H9 (cell line): Measurements from ENCODE around the gene DNAJC15. TPM values are rescaled to one million over a fixed set of nuclear protein-coding genes. Genes with fewer than 3 reads are reported as not detected.

ENCODE experiments used
- DNase-seq: peaks from one replicate; pipeline ENCODE4 v3.0.0-alpha.2; 2017
- H2AFZ ChIP-seq: one replicate; pipeline ENCODE4 v1.6.1; 2013; ENCODE audit warnings: mild to moderate bottlenecking, low read length, control low read depth, moderate library complexity
- H2AK5ac ChIP-seq: 2 replicates; pipeline ENCODE4 v1.6.1; 2013; ENCODE audit warnings: low read length, control low read depth, mixed read lengths; ENCODE audit not compliant: insufficient read length
- H2BK120ac ChIP-seq: one replicate; pipeline ENCODE4 v1.6.1; 2013; ENCODE audit warnings: low read depth, mild to moderate bottlenecking, low read length, control low read depth, inconsistent platforms; ENCODE audit not compliant: poor library complexity, severe bottlenecking
- H2BK12ac ChIP-seq: 2 replicates; pipeline ENCODE4 v1.6.1; 2013; ENCODE audit warnings: low read length, control low read depth, mixed read lengths, low read depth; ENCODE audit not compliant: insufficient read length
- H2BK15ac ChIP-seq: 2 replicates; pipeline ENCODE4 v1.6.1; 2013; ENCODE audit warnings: low read depth, low read length, control low read depth
- H2BK20ac ChIP-seq: one replicate; pipeline ENCODE4 v1.6.1; 2013; ENCODE audit warnings: low read depth, mild to moderate bottlenecking, low read length, control low read depth, inconsistent platforms; ENCODE audit not compliant: poor library complexity, severe bottlenecking
- H2BK5ac ChIP-seq: 2 replicates; pipeline ENCODE4 v1.6.1; 2013; ENCODE audit warnings: low read length, control low read depth, mixed read lengths; ENCODE audit not compliant: insufficient read length
- H3K14ac ChIP-seq: 2 replicates; pipeline ENCODE4 v1.6.1; 2013; ENCODE audit warnings: low read length, control low read depth; ENCODE audit not compliant: insufficient read depth
- H3K18ac ChIP-seq: 2 replicates; pipeline ENCODE4 v1.6.1; 2013; ENCODE audit warnings: low read depth, mild to moderate bottlenecking, mixed read lengths, low read length, control low read depth; ENCODE audit not compliant: insufficient read length
- H3K23ac ChIP-seq: 2 replicates; pipeline ENCODE4 v1.6.1; 2013; ENCODE audit warnings: low read length, control low read depth, mixed read lengths, low read depth; ENCODE audit not compliant: insufficient read length
- H3K23me2 ChIP-seq: 2 replicates; pipeline ENCODE4 v1.6.1; 2013; ENCODE audit warnings: low read depth, mild to moderate bottlenecking, mixed read lengths, low read length, control low read depth; ENCODE audit not compliant: insufficient read length, poor library complexity, severe bottlenecking
- H3K27ac ChIP-seq: 2 replicates; pipeline ENCODE4 v1.5.1; 2013; ENCODE audit warnings: low read length, control low read depth, mixed read lengths, low read depth; ENCODE audit not compliant: insufficient read length
- H3K27me3 ChIP-seq: 2 replicates; pipeline ENCODE4 v1.6.1; 2013; ENCODE audit warnings: low read length, control low read depth, inconsistent platforms; ENCODE audit not compliant: insufficient read depth
- H3K4ac ChIP-seq: 2 replicates; pipeline ENCODE4 v1.6.1; 2013; ENCODE audit warnings: low read depth, mild to moderate bottlenecking, control low read depth, inconsistent platforms, low read length, moderate library complexity
- H3K4me1 ChIP-seq: 2 replicates; pipeline ENCODE4 v1.6.1; 2013; ENCODE audit warnings: low read length, control low read depth, inconsistent platforms; ENCODE audit not compliant: insufficient read depth
- H3K4me2 ChIP-seq: 2 replicates; pipeline ENCODE4 v1.6.1; 2013; ENCODE audit warnings: low read length, control low read depth, mixed read lengths; ENCODE audit not compliant: insufficient read length, insufficient read depth
- H3K56ac ChIP-seq: 2 replicates; pipeline ENCODE4 v1.6.1; 2013; ENCODE audit warnings: low read depth, mild to moderate bottlenecking, mixed read lengths, low read length, control low read depth; ENCODE audit not compliant: insufficient read length
- H3K79me1 ChIP-seq: 2 replicates; pipeline ENCODE4 v1.6.1; 2013; ENCODE audit warnings: low read depth, mild to moderate bottlenecking, moderate library complexity, low read length, control low read depth, inconsistent platforms; ENCODE audit not compliant: insufficient read depth, poor library complexity, severe bottlenecking
- H3K79me2 ChIP-seq: 2 replicates; pipeline ENCODE4 v1.6.1; 2013; ENCODE audit warnings: low read length, control low read depth, inconsistent platforms; ENCODE audit not compliant: insufficient read depth
- H3K9ac ChIP-seq: 2 replicates; pipeline ENCODE4 v1.6.1; 2013; ENCODE audit warnings: low read length, control low read depth, mixed read lengths; ENCODE audit not compliant: insufficient read length; ENCODE audit errors: extremely low read depth
- H3K9me3 ChIP-seq: one replicate; pipeline ENCODE4 v1.6.1; 2013; ENCODE audit warnings: low read depth, low read length, inconsistent platforms; ENCODE audit not compliant: control insufficient read depth
- H3T11ph ChIP-seq: one replicate; pipeline ENCODE4 v1.6.1; 2013; ENCODE audit warnings: mild to moderate bottlenecking, low read length, control low read depth, inconsistent platforms
- H4K20me1 ChIP-seq: one replicate; pipeline ENCODE4 v1.6.1; 2013; ENCODE audit not compliant: control insufficient read depth, insufficient read length, insufficient read depth
- H4K5ac ChIP-seq: 2 replicates; pipeline ENCODE4 v1.6.1; 2013; ENCODE audit warnings: low read depth, mild to moderate bottlenecking, mixed read lengths, low read length, control low read depth; ENCODE audit not compliant: insufficient read length
- H4K8ac ChIP-seq: replicated peaks from 2 replicates; pipeline ENCODE4 v1.6.1; 2013; ENCODE audit warnings: low read length, control low read depth, mixed read lengths, low read depth; ENCODE audit not compliant: insufficient read length
- H4K91ac ChIP-seq: 2 replicates; pipeline ENCODE4 v1.6.1; 2013; ENCODE audit warnings: low read depth, mild to moderate bottlenecking, moderate library complexity, mixed read lengths, low read length, control low read depth; ENCODE audit not compliant: insufficient read length
- H3K27ac Mint-ChIP-seq, 3 experiments: 2 replicates in 2 of 3; 3 replicates in 1 of 3; pipeline ENCODE4 v1.8.0; 2020 to 2021; ENCODE audit warnings: mixed read lengths in 3 of 3, mild to moderate bottlenecking in 1 of 3, moderate library complexity in 1 of 3
- H3K27me3 Mint-ChIP-seq: 2 replicates; pipeline ENCODE4 v1.8.0; 2021; ENCODE audit warnings: low read depth, mild to moderate bottlenecking, moderate library complexity, mixed read lengths
- H3K36me3 Mint-ChIP-seq, 3 experiments: 2 replicates in 2 of 3; 3 replicates in 1 of 3; pipeline ENCODE4 v1.8.0; 2020 to 2021; ENCODE audit warnings: low read depth in 3 of 3, mixed read lengths in 3 of 3; ENCODE audit not compliant: insufficient read depth in 1 of 3
- H3K4me1 Mint-ChIP-seq, 2 experiments: 2 replicates each; pipeline ENCODE4 v1.8.0; 2020; ENCODE audit warnings: mixed read lengths in 2 of 2
- H3K4me3 Mint-ChIP-seq, 2 experiments: 2 replicates in 1 of 2; 3 replicates in 1 of 2; pipeline ENCODE4 v1.8.0; 2020 to 2021; ENCODE audit warnings: mild to moderate bottlenecking in 2 of 2, mixed read lengths in 2 of 2, moderate library complexity in 1 of 2
- H3K9me3 Mint-ChIP-seq, 2 experiments: 2 replicates in 1 of 2; 3 replicates in 1 of 2; pipeline ENCODE4 v1.8.0; 2020; ENCODE audit warnings: mild to moderate bottlenecking in 2 of 2, mixed read lengths in 2 of 2, moderate library complexity in 1 of 2
- CTCF ChIP-seq: fragments of 200-600 bp; sonication (generic); conservative IDR thresholded peaks from 3 replicates; pipeline ENCODE4 v1.8.0; 2021; ENCODE audit warnings: antibody characterized with exemption, mild to moderate bottlenecking
- WGBS: extraction: QIAGEN DNeasy Blood & Tissue Kit; methylation state at CpG from one replicate; pipeline ENCODE4 v1.1.7; 2013; ENCODE audit warnings: missing lambda C conversion rate, low lambda C conversion rate, mixed read lengths; ENCODE audit not compliant: insufficient read length; ENCODE audit errors: extremely low coverage; 5-methylcytosine and 5-hydroxymethylcytosine counted together
- total RNA-seq: library from RNA; stranded (reverse); gene quantifications from 2 replicates; pipeline ENCODE4 v1.2.1, GENCODE V29; 2021

Gene DNAJC15
- total RNA-seq, 1 experiment from 2014 or later: 13.4 TPM

GRCh38 chr13:43107780-43108179, 84.4 kb downstream of the DNAJC15 start:
- no peak overlapping the region for H3K27ac ChIP-seq
- H3K79me2 ChIP-seq: no peaks in the 10 kb centered on the region
- H3K4ac ChIP-seq: no peak overlapping the region
- no peak overlapping the region for H3K18ac ChIP-seq
- no peak overlapping the region for H3T11ph ChIP-seq
- no peak for DNase-seq
- H3K36me3 Mint-ChIP-seq: no peaks in the 10 kb centered on the region
- H4K5ac ChIP-seq: no peak overlapping the region
- H2BK20ac ChIP-seq: no peak overlapping the region
- H2AFZ ChIP-seq: no peak overlapping the region
- H3K79me1 ChIP-seq: no peaks in the 10 kb centered on the region
- H3K4me1 ChIP-seq: no peaks in the 10 kb centered on the region
- no peak overlapping the region for H4K91ac ChIP-seq
- H3K27me3 Mint-ChIP-seq: no peaks in the 10 kb centered on the region
- H2BK15ac ChIP-seq: no peak overlapping the region
- H3K4me1 Mint-ChIP-seq: no peaks in the 10 kb centered on the region
- no peaks in the 10 kb centered on the region for H3K23me2 ChIP-seq
- no peaks in the 10 kb centered on the region for H4K20me1 ChIP-seq
- no peak overlapping the region for H3K9ac ChIP-seq
- H2AK5ac ChIP-seq: no peak overlapping the region
- H3K9me3 ChIP-seq: no peaks in the 10 kb centered on the region
- H2BK120ac ChIP-seq: no peak overlapping the region
- H3K9me3 Mint-ChIP-seq: no peaks in the 10 kb centered on the region
- H3K23ac ChIP-seq: no peak overlapping the region
- no CpG with 5 or more reads among the region's 2 CpGs for WGBS
- no peak overlapping the region for H2BK12ac ChIP-seq
- H2BK5ac ChIP-seq: no peak overlapping the region
- no peak overlapping the region for H3K56ac ChIP-seq
- no peak overlapping the region for H3K27ac Mint-ChIP-seq
- H3K4me2 ChIP-seq: no peak overlapping the region
- H3K14ac ChIP-seq: no peak overlapping the region
- no peak overlapping the region for H4K8ac ChIP-seq
- H3K4me3 Mint-ChIP-seq: no peak overlapping the region
- no peaks in the 10 kb centered on the region for H3K27me3 ChIP-seq
- TF ChIP-seq CTCF: no peak
